ENCODE results near the gene ANKRD18B. TPM values are rescaled to one million over a fixed set of nuclear protein-coding genes. Genes with fewer than 3 reads are reported as not detected.
"Not testable (repeated sequence)": the region's sequence is repeated elsewhere in the genome, so short reads cannot be mapped to it uniquely, and the experiment has no call there.

ANKRD18B gene
- total and polyA plus RNA-seq, 12 donors = 0.13 to 1.8 (median 0.48) TPM; not detected in 6

- H3K27me3 ChIP-seq; DNase-seq; ATAC-seq; H3K4me3 ChIP-seq; H3K9me3 ChIP-seq; H3K27ac ChIP-seq; H3K4me1 ChIP-seq; intact Hi-C loops (cut with DNase I); H3K36me3 ChIP-seq: not testable (repeated sequence)
- 93 to 94% methylated on average over 1 of the region's 1 CpG for WGBS, 2 donors
Observed at GRCh38 chr9:33579996-33580395, 55.9 kb downstream of the ANKRD18B start.

- H3K36me3 ChIP-seq; DNase-seq; intact Hi-C loops (cut with DNase I); ATAC-seq; H3K4me3 ChIP-seq; H3K27ac ChIP-seq; H3K9me3 ChIP-seq; H3K27me3 ChIP-seq; H3K4me1 ChIP-seq: not testable (repeated sequence)
- WGBS, 2 donors = 46 to 51% methylated on average over 2 of the region's 2 CpGs
Observed at GRCh38 chr9:33582686-33583085, 58.6 kb downstream of the ANKRD18B start.

GRCh38 chr9:33586128-33586527 is 62.1 kb downstream of the ANKRD18B start:
- H3K27ac ChIP-seq; H3K36me3 ChIP-seq; H3K27me3 ChIP-seq; intact Hi-C loops (cut with DNase I); H3K4me3 ChIP-seq; DNase-seq; ATAC-seq; H3K4me1 ChIP-seq; H3K9me3 ChIP-seq: not testable (repeated sequence)
- WGBS, 2 donors = 75% methylated on average over 1 of the region's 1 CpG; no CpG with 5 or more reads in 1 of the 2 donors

GRCh38 chr9:33587799-33588198 is 63.7 kb downstream of the ANKRD18B start:
- WGBS, 2 donors = no CpG with 5 or more reads among the region's 2 CpGs
- DNase-seq; H3K9me3 ChIP-seq; H3K4me3 ChIP-seq; H3K4me1 ChIP-seq; H3K27ac ChIP-seq; H3K27me3 ChIP-seq; H3K36me3 ChIP-seq; ATAC-seq; intact Hi-C loops (cut with DNase I): not testable (repeated sequence)

GRCh38 chr9:33588876-33589275 is 64.8 kb downstream of the ANKRD18B start:
- 89 to 94% methylated on average over 1 of the region's 2 CpGs for WGBS, 2 donors
- H3K27me3 ChIP-seq; H3K4me1 ChIP-seq; DNase-seq; H3K36me3 ChIP-seq; H3K4me3 ChIP-seq; H3K9me3 ChIP-seq; H3K27ac ChIP-seq; intact Hi-C loops (cut with DNase I); ATAC-seq: not testable (repeated sequence)

GRCh38 chr9:33590857-33591256 is 66.8 kb downstream of the ANKRD18B start:
- DNase-seq; H3K27me3 ChIP-seq; ATAC-seq; H3K4me1 ChIP-seq; H3K4me3 ChIP-seq; H3K36me3 ChIP-seq; intact Hi-C loops (cut with DNase I); H3K9me3 ChIP-seq; H3K27ac ChIP-seq: not testable (repeated sequence)
- WGBS, 2 donors = 83 to 94% methylated on average over 2 of the region's 2 CpGs

- 92 to 95% methylated on average over 2 of the region's 2 CpGs for WGBS, 2 donors
- intact Hi-C loops (cut with DNase I); H3K4me3 ChIP-seq; H3K9me3 ChIP-seq; H3K27ac ChIP-seq; DNase-seq; ATAC-seq; H3K36me3 ChIP-seq; H3K27me3 ChIP-seq; H3K4me1 ChIP-seq: not testable (repeated sequence)
Observed at GRCh38 chr9:33596974-33597373, 72.9 kb downstream of the ANKRD18B start.

- WGBS, 2 donors = 65 to 91% methylated on average over 3 of the region's 3 CpGs
Observed at GRCh38 chr9:33597386-33597785, 73.3 kb downstream of the ANKRD18B start.

GRCh38 chr9:33598796-33599379 is 74.8 kb downstream of the ANKRD18B start:
- H3K27me3 ChIP-seq; DNase-seq; H3K4me3 ChIP-seq; H3K9me3 ChIP-seq; intact Hi-C loops (cut with DNase I); H3K4me1 ChIP-seq; H3K36me3 ChIP-seq; H3K27ac ChIP-seq; ATAC-seq: not testable (repeated sequence)
- WGBS, 2 donors = 81 to 89% methylated on average over 8 of the region's 8 CpGs

More at GRCh38 chr9:33597386-33597785, 73.3 kb downstream of the ANKRD18B start:
- H3K27ac ChIP-seq; ATAC-seq; H3K36me3 ChIP-seq; H3K4me1 ChIP-seq; H3K9me3 ChIP-seq; H3K27me3 ChIP-seq; H3K4me3 ChIP-seq; DNase-seq; intact Hi-C loops (cut with DNase I): not testable (repeated sequence)

- WGBS, 2 donors = 96 to 97% methylated on average over 30 to 31 of the region's 32 CpGs
- DNase-seq; H3K9me3 ChIP-seq; H3K27me3 ChIP-seq; H3K36me3 ChIP-seq; H3K4me3 ChIP-seq; H3K27ac ChIP-seq; intact Hi-C loops (cut with DNase I); ATAC-seq; H3K4me1 ChIP-seq: not testable (repeated sequence)
Observed at GRCh38 chr9:33600911-33601310, 76.9 kb downstream of the ANKRD18B start.
